ENCODE measurements around the gene PRTFDC1. TPM values are rescaled to one million over a fixed set of nuclear protein-coding genes. Genes with fewer than 3 reads are reported as not detected.

The PRTFDC1 gene
- total RNA-seq, 1 experiment from 2014 or later, result not detected

DNA sequence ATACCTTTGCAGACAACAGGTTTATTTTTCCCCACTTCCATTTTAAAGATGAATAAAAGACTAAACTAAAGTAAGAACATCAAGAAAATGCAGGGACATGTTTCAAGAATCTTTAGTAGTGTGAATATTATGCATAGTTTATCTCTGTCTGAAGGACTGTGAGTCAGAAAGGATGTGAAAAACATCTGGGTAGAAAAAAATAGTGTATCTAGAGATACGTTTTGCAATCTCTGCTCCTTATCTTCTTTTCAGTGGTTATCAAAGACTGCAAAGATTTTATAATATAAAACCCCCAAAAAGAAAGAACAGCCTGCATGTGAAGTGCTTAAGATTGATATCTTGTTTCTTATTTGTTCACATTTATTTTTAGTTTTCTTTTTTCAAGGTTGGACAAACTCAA lies 126.9 kb downstream of the PRTFDC1 start:
- Histone ChIP-seq H3K27ac (ENCODE audit: low read depth, low read length) (no peak overlapping the region), H3K4me2 (ENCODE audit: low read length) (peak overlapping the region; percentile 50; the same call in 1 of the 2 replicates), H3K4me3 (replicated peaks in 1 of 2; ENCODE audit: low read depth in 1 of 2, low read length in 2 of 2) (no peak overlapping the region), H3K9ac (ENCODE audit: low read length) (no peak overlapping the region), H3K9me3 (ENCODE audit: control insufficient read depth in 1 of 2, insufficient read depth in 1 of 2, low read depth in 1 of 2, low read length in 2 of 2) (no peaks in the 10 kb centered on the region), H3K27me3 (ENCODE audit: insufficient read depth, low read length) (no peaks in the 10 kb centered on the region), H3K4me1 (ENCODE audit: control insufficient read depth in 1 of 2, insufficient read depth in 2 of 2, low read length in 2 of 2) (peaks cover 7 to 28% of the 10 kb centered on the region in 2 experiments; a peak in 3 of 4 replicates), H4K20me1 (ENCODE audit: insufficient read depth) (no peaks in the 10 kb centered on the region), H2AFZ (ENCODE audit: low read depth, low read length, poor library complexity, severe bottlenecking) (peak overlapping the region; percentile 94), H3K36me3 (ENCODE audit: control insufficient read depth in 1 of 2, insufficient read depth in 2 of 2, low read length in 2 of 2) (no peaks in the 10 kb centered on the region), H3K79me2 (ENCODE audit: insufficient read depth, low read length) (no peaks in the 10 kb centered on the region), H3K9me2 (ENCODE audit: insufficient read depth) (no peaks in the 10 kb centered on the region)
- intact Hi-C loops (cut with micrococcal nuclease), result loop anchor here (10.0 kb wide), 1 partner anchor 239 kb away; no protein-coding TSS in a partner anchor
- DNase-seq (ENCODE audit: low read depth, low spot score) (no peak), ATAC-seq (no peak)
- no peak for TF ChIP-seq EGR1 (IDR thresholded peaks at IDR 0.05; ENCODE audit: low read depth)
- TF ChIP-seq EZH2phosphoT487 (IDR thresholded peaks at IDR 0.05; ENCODE audit: borderline replicate concordance), result no peak
- no peak for TF ChIP-seq JUND (IDR thresholded peaks at IDR 0.05)
- TF ChIP-seq ZNF274 (IDR thresholded peaks at IDR 0.05; ENCODE audit: low read depth, low read length), result no peak
- no peak for TF ChIP-seq ELF1 (IDR thresholded peaks at IDR 0.05; ENCODE audit: borderline replicate concordance, low read depth)
- no peak for TF ChIP-seq SP1 (IDR thresholded peaks at IDR 0.05; ENCODE audit: low read depth)
- TF ChIP-seq FOSL1 (IDR thresholded peaks at IDR 0.05; ENCODE audit: low read depth), result no peak
- ChIA-PET POLR2A (no interaction called here), RAD21 (ENCODE audit: low non-redundant PET in 1 of 2, low total read pairs in 2 of 2, uncharacterized antibody in 2 of 2, unreplicated experiment in 2 of 2) (no interaction called here), CTCF (no interaction called here)
- BruUV-seq (replicated peaks), result no TSS peak

DNA sequence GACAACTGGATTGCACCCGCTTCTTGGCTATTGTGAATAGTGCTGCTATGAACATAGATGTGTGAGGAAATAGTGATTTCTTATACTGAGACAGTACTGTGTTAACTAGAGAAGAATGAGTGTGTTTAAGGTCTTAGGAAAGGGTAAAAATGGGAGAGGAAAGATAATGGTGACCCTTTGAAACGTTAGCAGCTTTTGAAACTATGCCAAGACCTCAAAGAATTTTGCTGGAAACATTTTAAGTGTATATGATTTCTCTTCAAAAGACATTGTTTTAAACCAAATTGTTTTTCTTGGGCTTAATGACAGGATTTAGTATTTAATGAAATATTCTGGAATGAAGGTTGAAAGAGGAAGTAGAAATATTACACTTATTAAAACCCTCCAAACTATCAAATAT lies 127.9 kb downstream of the PRTFDC1 start:
- Histone ChIP-seq H2AFZ (ENCODE audit: low read depth, low read length, poor library complexity, severe bottlenecking) (no peak overlapping the region), H3K4me1 (ENCODE audit: control insufficient read depth in 1 of 2, insufficient read depth in 2 of 2, low read length in 2 of 2) (peaks cover 7 to 34% of the 10 kb centered on the region in 2 experiments; a peak in 3 of 4 replicates), H3K9ac (ENCODE audit: low read length) (no peak overlapping the region), H3K27me3 (ENCODE audit: insufficient read depth, low read length) (no peaks in the 10 kb centered on the region), H4K20me1 (ENCODE audit: insufficient read depth) (no peaks in the 10 kb centered on the region), H3K4me3 (replicated peaks in 1 of 2; ENCODE audit: low read depth in 1 of 2, low read length in 2 of 2) (no peak overlapping the region), H3K27ac (ENCODE audit: low read depth, low read length) (no peak overlapping the region), H3K4me2 (ENCODE audit: low read length) (no peak overlapping the region), H3K9me2 (ENCODE audit: insufficient read depth) (no peaks in the 10 kb centered on the region), H3K9me3 (ENCODE audit: control insufficient read depth in 1 of 2, insufficient read depth in 1 of 2, low read depth in 1 of 2, low read length in 2 of 2) (no peaks in the 10 kb centered on the region), H3K79me2 (ENCODE audit: insufficient read depth, low read length) (no peaks in the 10 kb centered on the region), H3K36me3 (ENCODE audit: control insufficient read depth in 1 of 2, insufficient read depth in 2 of 2, low read length in 2 of 2) (no peaks in the 10 kb centered on the region)
- ChIA-PET RAD21 (ENCODE audit: low non-redundant PET in 1 of 2, low total read pairs in 2 of 2, uncharacterized antibody in 2 of 2, unreplicated experiment in 2 of 2) (no interaction called here), POLR2A (no interaction called here), CTCF (no interaction called here)
- ATAC-seq (no peak), DNase-seq (ENCODE audit: low read depth, low spot score) (no peak)
- BruUV-seq (replicated peaks), result no TSS peak
- intact Hi-C loops (cut with micrococcal nuclease), result loop anchor here (10.0 kb wide), 1 partner anchor 240 kb away; no protein-coding TSS in a partner anchor
- no peak for TF ChIP-seq SIN3A (IDR thresholded peaks at IDR 0.05; ENCODE audit: low read depth)
- TF ChIP-seq SRF (IDR thresholded peaks at IDR 0.05; ENCODE audit: low read depth), result no peak
- TF ChIP-seq EZH2phosphoT487 (IDR thresholded peaks at IDR 0.05; ENCODE audit: borderline replicate concordance), result no peak
- TF ChIP-seq, protein P1, sequence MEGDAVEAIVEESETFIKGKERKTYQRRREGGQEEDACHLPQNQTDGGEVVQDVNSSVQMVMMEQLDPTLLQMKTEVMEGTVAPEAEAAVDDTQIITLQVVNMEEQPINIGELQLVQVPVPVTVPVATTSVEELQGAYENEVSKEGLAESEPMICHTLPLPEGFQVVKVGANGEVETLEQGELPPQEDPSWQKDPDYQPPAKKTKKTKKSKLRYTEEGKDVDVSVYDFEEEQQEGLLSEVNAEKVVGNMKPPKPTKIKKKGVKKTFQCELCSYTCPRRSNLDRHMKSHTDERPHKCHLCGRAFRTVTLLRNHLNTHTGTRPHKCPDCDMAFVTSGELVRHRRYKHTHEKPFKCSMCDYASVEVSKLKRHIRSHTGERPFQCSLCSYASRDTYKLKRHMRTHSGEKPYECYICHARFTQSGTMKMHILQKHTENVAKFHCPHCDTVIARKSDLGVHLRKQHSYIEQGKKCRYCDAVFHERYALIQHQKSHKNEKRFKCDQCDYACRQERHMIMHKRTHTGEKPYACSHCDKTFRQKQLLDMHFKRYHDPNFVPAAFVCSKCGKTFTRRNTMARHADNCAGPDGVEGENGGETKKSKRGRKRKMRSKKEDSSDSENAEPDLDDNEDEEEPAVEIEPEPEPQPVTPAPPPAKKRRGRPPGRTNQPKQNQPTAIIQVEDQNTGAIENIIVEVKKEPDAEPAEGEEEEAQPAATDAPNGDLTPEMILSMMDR (IDR thresholded peaks at IDR 0.05 in 2 of 3, conservative IDR thresholded peaks at IDR 0.05 in 1 of 3; ENCODE audit: borderline replicate concordance in 1 of 3, insufficient read depth in 1 of 3, low read depth in 2 of 3, low read length in 2 of 3), result no peak
- TF ChIP-seq SP1 (IDR thresholded peaks at IDR 0.05; ENCODE audit: low read depth), result no peak
- no peak for TF ChIP-seq CEBPB (IDR thresholded peaks at IDR 0.05; ENCODE audit: low read depth)
- no peak for TF ChIP-seq ZFX (IDR thresholded peaks at IDR 0.05)
- no peak for TF ChIP-seq YY1 (IDR thresholded peaks at IDR 0.05; ENCODE audit: extremely low read depth, insufficient replicate concordance, low read depth, low read length)
- TF ChIP-seq, protein P2, sequence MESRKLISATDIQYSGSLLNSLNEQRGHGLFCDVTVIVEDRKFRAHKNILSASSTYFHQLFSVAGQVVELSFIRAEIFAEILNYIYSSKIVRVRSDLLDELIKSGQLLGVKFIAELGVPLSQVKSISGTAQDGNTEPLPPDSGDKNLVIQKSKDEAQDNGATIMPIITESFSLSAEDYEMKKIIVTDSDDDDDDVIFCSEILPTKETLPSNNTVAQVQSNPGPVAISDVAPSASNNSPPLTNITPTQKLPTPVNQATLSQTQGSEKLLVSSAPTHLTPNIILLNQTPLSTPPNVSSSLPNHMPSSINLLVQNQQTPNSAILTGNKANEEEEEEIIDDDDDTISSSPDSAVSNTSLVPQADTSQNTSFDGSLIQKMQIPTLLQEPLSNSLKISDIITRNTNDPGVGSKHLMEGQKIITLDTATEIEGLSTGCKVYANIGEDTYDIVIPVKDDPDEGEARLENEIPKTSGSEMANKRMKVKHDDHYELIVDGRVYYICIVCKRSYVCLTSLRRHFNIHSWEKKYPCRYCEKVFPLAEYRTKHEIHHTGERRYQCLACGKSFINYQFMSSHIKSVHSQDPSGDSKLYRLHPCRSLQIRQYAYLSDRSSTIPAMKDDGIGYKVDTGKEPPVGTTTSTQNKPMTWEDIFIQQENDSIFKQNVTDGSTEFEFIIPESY (IDR thresholded peaks at IDR 0.05; ENCODE audit: extremely low read depth, insufficient replicate concordance, low read length), result no peak

Measured in HCT116 (cell line).